Nephron (organoid): Measurements from ENCODE around the gene PITPNM2.

Experiments used
- H3K27ac Mint-ChIP-seq, 3 experiments: 2 replicates each; pipeline ENCODE4 v1.8.0; 2020; ENCODE audit warnings: mixed read lengths in 3 of 3, mild to moderate bottlenecking in 2 of 3, moderate library complexity in 1 of 3
- H3K27me3 Mint-ChIP-seq: 2 replicates; pipeline ENCODE4 v1.8.0; 2021; ENCODE audit warnings: low read depth, mild to moderate bottlenecking, moderate library complexity, mixed read lengths
- H3K36me3 Mint-ChIP-seq: 2 replicates; pipeline ENCODE4 v1.8.0; 2020; ENCODE audit warnings: low read depth, mixed read lengths
- H3K4me1 Mint-ChIP-seq: 2 replicates; pipeline ENCODE4 v1.8.0; 2020; ENCODE audit warnings: mixed read lengths
- H3K4me3 Mint-ChIP-seq, 3 experiments: 2 replicates each; pipeline ENCODE4 v1.8.0; 2020; ENCODE audit warnings: mild to moderate bottlenecking in 3 of 3, mixed read lengths in 3 of 3, moderate library complexity in 2 of 3
- H3K9me3 Mint-ChIP-seq: 2 replicates; pipeline ENCODE4 v1.8.0; 2020; ENCODE audit warnings: mixed read lengths
- CTCF ChIP-seq, 3 experiments: fragments of 200-600 bp; sonication (generic); IDR thresholded peaks; one replicate each; pipeline ENCODE4 v1.5.0; 2021; ENCODE audit warnings: antibody characterized with exemption in 3 of 3; ENCODE audit not compliant: unreplicated experiment in 3 of 3

The PITPNM2 gene

GRCh38 chr12:123153906-123154305 is 3.0 kb upstream of the PITPNM2 start:
- Mint-ChIP-seq H3K27ac (peak overlapping the region in 1 of 3 experiments; percentile 75), H3K4me1 (peaks cover 14% of the 10 kb centered on the region), H3K9me3 (no peaks in the 10 kb centered on the region), H3K27me3 (peaks cover 13% of the 10 kb centered on the region), H3K4me3 (peak overlapping the region in 2 of 3 experiments; percentile 18 to 23), H3K36me3 (peaks cover 3% of the 10 kb centered on the region)
- TF ChIP-seq CTCF (IDR thresholded peaks at IDR 0.05; ENCODE audit: unreplicated experiment in 3 of 3): no peak

- H3K9me3 Mint-ChIP-seq: no peaks in the 10 kb centered on the region
- H3K27ac Mint-ChIP-seq: no peak overlapping the region
- H3K4me1 Mint-ChIP-seq: peaks cover 14% of the 10 kb centered on the region
- H3K36me3 Mint-ChIP-seq: peaks cover 3% of the 10 kb centered on the region
- H3K4me3 Mint-ChIP-seq: peak overlapping the region in 1 of 3 experiments; percentile 91
- H3K27me3 Mint-ChIP-seq: peaks cover 23% of the 10 kb centered on the region
- no peak for TF ChIP-seq CTCF (IDR thresholded peaks at IDR 0.05; ENCODE audit: unreplicated experiment in 3 of 3)
Measured at GRCh38 chr12:123152833-123153232, 1.9 kb upstream of the PITPNM2 start.

GRCh38 chr12:123151457-123152454 is 866 bp upstream of the PITPNM2 start:
- peaks cover 14% of the 10 kb centered on the region for H3K4me1 Mint-ChIP-seq
- peak overlapping the region; percentile 50 to 71 (median 59) for H3K27ac Mint-ChIP-seq
- no peaks in the 10 kb centered on the region for H3K9me3 Mint-ChIP-seq

GRCh38 chr12:123150275-123150743 is 581 bp downstream of the PITPNM2 start:
- Mint-ChIP-seq H3K4me1 (peaks cover 14% of the 10 kb centered on the region), H3K27me3 (peaks cover 23% of the 10 kb centered on the region), H3K4me3 (peak overlapping the region; percentile 77 to 85 (median 84)), H3K36me3 (no peaks in the 10 kb centered on the region), H3K9me3 (no peaks in the 10 kb centered on the region), H3K27ac (peak overlapping the region in 1 of 3 experiments; percentile 65)
- TF ChIP-seq CTCF (IDR thresholded peaks at IDR 0.05; ENCODE audit: unreplicated experiment in 3 of 3): no peak

More at GRCh38 chr12:123151457-123152454, 866 bp upstream of the PITPNM2 start:
- Mint-ChIP-seq H3K4me3 (peak overlapping the region; percentile 82 to 91 (median 88)), H3K27me3 (peaks cover 23% of the 10 kb centered on the region), H3K36me3 (peaks cover 1% of the 10 kb centered on the region)
- TF ChIP-seq CTCF (IDR thresholded peaks at IDR 0.05; ENCODE audit: unreplicated experiment in 3 of 3): no peak

GRCh38 chr12:123149501-123150274 is 1.2 kb downstream of the PITPNM2 start:
- H3K4me3 Mint-ChIP-seq: peak overlapping the region; percentile 77 to 85 (median 84)
- peak overlapping the region; percentile 54 to 65 (median 60) for H3K27ac Mint-ChIP-seq
- H3K9me3 Mint-ChIP-seq: no peaks in the 10 kb centered on the region
- H3K4me1 Mint-ChIP-seq: peaks cover 14% of the 10 kb centered on the region
- H3K36me3 Mint-ChIP-seq: no peaks in the 10 kb centered on the region
- no peak for TF ChIP-seq CTCF (IDR thresholded peaks at IDR 0.05; ENCODE audit: unreplicated experiment in 3 of 3)
- peaks cover 23% of the 10 kb centered on the region for H3K27me3 Mint-ChIP-seq
